Colonic mucosa (tissue), 4 donors: Measurements from ENCODE around the gene DHX8. TPM values are rescaled to one million over a fixed set of nuclear protein-coding genes. Genes with fewer than 3 reads are reported as not detected.

Source experiments
- DNase-seq: peaks from one replicate; pipeline ENCODE4 v3.0.0-alpha.2; 2020
- H3K27ac ChIP-seq: fragments of 200-600 bp; one replicate; pipeline ENCODE4 v1.8.0; 2021
- H3K27me3 ChIP-seq: fragments of 200-600 bp; one replicate; pipeline ENCODE4 v1.8.0; 2021
- H3K36me3 ChIP-seq: fragments of 200-600 bp; one replicate; pipeline ENCODE4 v1.8.0; 2021
- H3K4me1 ChIP-seq: fragments of 200-600 bp; one replicate; pipeline ENCODE4 v1.8.0; 2021; ENCODE audit warnings: mild to moderate bottlenecking
- H3K4me3 ChIP-seq: fragments of 200-600 bp; one replicate; pipeline ENCODE4 v1.8.0; 2021
- H3K9ac ChIP-seq, 2 donors: one replicate each; pipeline ENCODE4 v1.7.0; 2013; ENCODE audit warnings: control low read depth in 2 of 2, low read depth in 2 of 2, low read length in 2 of 2
- H3K9me3 ChIP-seq: fragments of 200-600 bp; one replicate; pipeline ENCODE4 v1.8.0; 2021
- CTCF ChIP-seq: fragments of 200-600 bp; IDR thresholded peaks from one replicate; pipeline ENCODE4 v1.8.0; 2022; ENCODE audit warnings: antibody characterized with exemption, mild to moderate bottlenecking
- intact Hi-C: fragments of 100-400 bp; cut with DNase I; formaldehyde crosslinking; loops from one replicate; pipeline ENCODE4 v1.14.1; 2022
- total RNA-seq, 2 donors: library from RNA; stranded (reverse); fragmentation: NEBNext Ultra II Directional in 1 of 2; extraction: Animal tissue kit (Norgen Biotek cat#: 25700) in 1 of 2; gene quantifications; one replicate each; pipeline ENCODE4 v1.2.1, GENCODE V29; 2021
- donor health status: healthy.
- donor health status: DM: no; HTN: no; CAD: no.
- donor health status: DM: no; HTN: no; CAD: no.

The DHX8 gene
- total RNA-seq, 2 donors from 2014 or later, result 44.5 to 47.6 TPM

- Histone ChIP-seq H3K27me3 (no peaks in the 10 kb centered on the region), H3K36me3 (no peaks in the 10 kb centered on the region), H3K27ac (no peak overlapping the region), H3K9me3 (no peaks in the 10 kb centered on the region), H3K4me1 (peaks cover 8% of the 10 kb centered on the region), H3K4me3 (no peak overlapping the region), H3K9ac (no peak overlapping the region)
- intact Hi-C loops, result loop anchor here (5.0 kb wide), 2 partner anchors 53 to 187 kb away; no protein-coding TSS in a partner anchor
- no peak for TF ChIP-seq CTCF
- DNase-seq, result no peak
Measured at GRCh38 chr17:43574896-43575525, 91.2 kb downstream of the DHX8 start.

Other genes starting within 250 kb of the DHX8 start
- gene RNU2-1, start 250.0 kb upstream of the DHX8 start, total RNA-seq, result 1,000 to 10,000 TPM; 2,735 to 6,693 TPM
- gene ARL4D, start 85.0 kb upstream of the DHX8 start, total RNA-seq, result 1 to 10 TPM; 2.0 to 5.7 TPM
- gene ETV4, start 62.4 kb downstream of the DHX8 start, total RNA-seq, result 1 to 10 TPM; 1.4 to 9.0 TPM
- 1 to 10 TPM in 1 of 2 donors, under 1 TPM in 1; 0.64 to 4.1 TPM for gene MEOX1, start 177.9 kb downstream of the DHX8 start, total RNA-seq